NCI-H128 (cell line): ENCODE measurements around the gene LAMC1.
"Not testable (repeated sequence)": the region's sequence is repeated elsewhere in the genome, so short reads cannot be mapped to it uniquely, and the experiment has no call there.

Experiments used
- DNase-seq: peaks from one replicate; lab custom pipeline; 2025; ENCODE audit not compliant: unreplicated experiment; lab: John Stamatoyannopoulos, UW

The LAMC1 gene

GRCh38 chr1:183143576-183144315 lies 120.5 kb downstream of the LAMC1 start:
- no peak for DNase-seq

DNA sequence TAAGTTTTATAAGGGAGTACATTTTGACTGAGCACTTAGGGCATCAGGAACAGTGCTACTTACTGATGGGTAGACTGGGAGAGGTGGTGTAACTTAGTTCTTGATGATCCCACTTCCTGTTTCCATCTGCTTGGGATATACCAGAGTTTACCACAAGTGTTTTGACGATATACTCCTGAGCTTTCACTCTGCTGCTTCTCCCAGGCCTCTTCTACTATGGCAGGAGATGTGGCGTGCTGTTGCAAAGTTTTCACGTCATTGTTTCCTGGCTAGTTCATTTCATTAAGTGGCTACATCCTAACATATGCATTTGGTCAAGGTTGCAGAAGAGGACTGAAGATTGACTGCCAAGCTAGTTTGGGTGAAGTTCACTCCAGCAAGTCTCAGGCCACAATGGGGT lies 121.5 kb downstream of the LAMC1 start:
- DNase-seq: no peak

- no peak for DNase-seq
Observed at GRCh38 chr1:183147735-183148134, 124.5 kb downstream of the LAMC1 start.

DNA sequence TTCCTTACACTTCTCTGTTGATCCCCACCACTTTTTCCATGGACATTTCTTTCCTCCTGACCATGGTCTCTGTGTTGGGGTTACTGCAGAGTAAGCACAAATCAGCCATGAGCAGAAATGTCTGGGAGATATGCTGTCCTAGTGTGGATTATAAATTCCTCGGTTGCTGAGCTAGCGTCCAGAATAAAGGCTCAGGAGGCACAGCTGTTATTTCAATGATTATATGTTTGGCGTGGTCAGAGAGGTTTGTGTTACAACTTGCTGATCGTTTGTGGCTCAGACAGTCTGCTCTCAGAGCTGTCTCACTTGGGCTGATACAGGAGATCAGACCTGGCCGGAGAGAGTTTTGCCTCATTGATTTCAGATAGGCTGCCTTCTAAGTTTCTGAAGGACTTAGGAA lies 125.4 kb downstream of the LAMC1 start:
- DNase-seq: no peak

GRCh38 chr1:183149273-183149672 lies 126.1 kb downstream of the LAMC1 start:
- no peak for DNase-seq

GRCh38 chr1:183150032-183150431 lies 126.8 kb downstream of the LAMC1 start:
- DNase-seq: not testable (repeated sequence)

DNA sequence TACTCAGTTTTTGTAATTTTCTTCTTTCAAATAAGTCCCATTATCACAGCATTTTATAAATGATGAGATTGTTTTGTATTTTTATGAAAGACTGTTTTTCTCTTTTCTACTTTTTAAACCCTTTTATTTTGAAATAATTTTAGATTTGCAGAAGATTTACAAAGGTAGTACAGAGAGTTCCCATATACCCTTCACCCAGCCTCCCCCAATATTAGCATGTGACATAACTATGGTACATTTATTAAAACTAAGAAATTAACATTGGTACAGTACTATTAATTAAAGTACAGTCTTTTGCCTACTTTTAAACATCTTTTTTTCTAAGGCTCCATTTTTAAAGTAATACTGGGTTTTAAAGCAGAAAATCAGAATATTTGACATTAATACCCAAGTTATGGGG lies 127.2 kb downstream of the LAMC1 start:
- no peak for DNase-seq

- no peak for DNase-seq
Observed at GRCh38 chr1:183152180-183152579, 129.0 kb downstream of the LAMC1 start.

DNA sequence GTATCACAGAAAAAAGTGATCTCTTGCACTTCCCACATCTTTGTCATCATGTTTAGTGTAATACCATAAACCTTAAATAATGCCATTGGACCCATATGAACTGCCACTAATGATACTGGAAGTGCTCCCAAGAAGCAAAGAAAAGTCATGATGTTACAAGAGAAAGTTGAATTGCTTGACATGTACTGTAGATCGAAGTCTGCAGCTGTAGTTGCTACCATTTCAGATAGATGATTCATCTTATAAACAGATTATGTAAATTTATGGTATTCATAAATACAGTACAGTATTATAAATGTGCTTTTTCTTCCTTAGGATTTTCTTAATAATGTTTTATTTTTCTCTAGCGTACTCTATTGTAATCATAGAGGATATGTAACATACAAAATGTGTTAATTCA lies 132.7 kb downstream of the LAMC1 start:
- DNase-seq: no peak

DNA sequence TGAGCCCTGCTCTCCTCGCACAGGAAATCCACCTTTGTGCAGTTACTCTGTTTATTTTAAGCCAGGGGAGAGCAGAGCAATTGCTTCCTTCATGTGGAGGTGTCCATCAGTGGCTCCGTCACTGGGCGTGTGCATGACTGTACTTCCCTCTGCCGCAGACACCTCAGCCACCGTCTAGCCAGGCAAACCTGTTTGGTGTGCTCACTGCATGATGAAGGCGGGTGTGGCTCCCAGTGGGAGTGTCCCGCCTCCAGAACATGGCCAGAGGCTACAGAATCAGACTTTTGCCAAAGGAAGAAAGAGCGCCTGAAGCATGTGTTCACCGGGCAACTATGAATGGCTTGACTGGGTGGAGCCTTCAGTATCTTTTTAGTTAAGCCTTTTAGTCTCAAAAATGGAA lies 136.7 kb downstream of the LAMC1 start:
- DNase-seq: no peak

GRCh38 chr1:183161391-183161790 lies 138.2 kb downstream of the LAMC1 start:
- no peak for DNase-seq

DNA sequence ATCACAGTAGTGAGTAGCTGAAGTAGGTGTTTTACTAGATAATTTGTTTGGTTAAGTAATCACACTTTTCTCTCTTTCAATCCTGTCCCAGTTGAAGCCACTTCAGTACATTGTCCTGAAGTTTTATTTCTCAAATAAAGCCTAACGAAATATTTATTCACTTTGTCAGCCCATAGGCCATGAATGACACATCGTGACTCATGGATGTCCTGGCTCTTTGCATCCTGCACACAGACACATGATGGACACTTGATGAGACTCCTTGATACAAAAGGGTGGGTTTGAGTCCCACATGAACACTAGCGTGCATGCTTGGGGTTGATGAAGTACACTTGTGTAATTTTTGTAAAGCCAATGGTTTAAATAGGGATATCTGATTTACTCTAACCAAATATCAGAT lies 140.1 kb downstream of the LAMC1 start:
- no peak for DNase-seq

- DNase-seq: no peak
Observed at GRCh38 chr1:183164340-183164739, 141.1 kb downstream of the LAMC1 start.

GRCh38 chr1:183164963-183165362 lies 141.7 kb downstream of the LAMC1 start:
- no peak for DNase-seq

DNA sequence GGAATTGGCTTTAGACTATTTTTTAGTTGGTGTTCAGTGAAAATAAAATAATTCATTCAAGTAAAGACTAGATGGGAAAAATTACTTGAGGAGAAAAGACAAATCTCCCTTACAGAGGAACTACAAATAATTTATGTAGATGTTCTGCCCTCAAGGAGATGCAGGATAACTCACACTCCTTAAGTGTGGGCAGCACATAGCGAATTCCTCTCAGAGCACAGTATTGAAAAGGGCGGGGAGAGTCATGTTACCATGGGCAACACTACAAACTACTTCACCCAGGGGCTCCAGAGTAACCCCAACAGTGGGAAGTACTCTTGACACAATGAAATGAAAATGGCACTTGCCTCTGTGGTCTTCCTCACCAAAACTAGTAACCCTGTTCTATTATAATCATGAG lies 142.2 kb downstream of the LAMC1 start:
- DNase-seq: no peak

DNA sequence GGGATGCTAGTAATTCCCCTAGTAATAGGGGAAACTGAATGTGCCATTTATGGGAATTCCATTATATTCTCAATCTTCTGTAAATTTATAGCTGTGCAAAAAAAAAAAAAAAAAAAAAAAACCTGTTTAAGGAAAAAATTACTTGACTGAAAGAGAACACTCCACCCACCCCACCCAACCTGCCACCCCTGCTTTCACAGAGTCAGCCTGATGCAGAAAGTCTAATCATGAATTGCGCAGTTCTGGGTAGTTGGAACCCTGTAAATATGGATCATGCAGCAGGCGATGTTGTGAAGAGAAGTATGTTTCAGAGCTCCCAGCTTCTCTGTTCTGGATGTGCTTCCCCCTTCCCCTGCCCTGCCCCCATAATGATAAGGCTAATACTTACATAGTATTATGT lies 143.2 kb downstream of the LAMC1 start:
- DNase-seq: no peak

GRCh38 chr1:183167676-183168075 lies 144.5 kb downstream of the LAMC1 start:
- DNase-seq: no peak

- no peak for DNase-seq
Observed at GRCh38 chr1:183168308-183168707, 145.1 kb downstream of the LAMC1 start.

GRCh38 chr1:183173828-183174227 lies 150.6 kb downstream of the LAMC1 start:
- no peak for DNase-seq

DNA sequence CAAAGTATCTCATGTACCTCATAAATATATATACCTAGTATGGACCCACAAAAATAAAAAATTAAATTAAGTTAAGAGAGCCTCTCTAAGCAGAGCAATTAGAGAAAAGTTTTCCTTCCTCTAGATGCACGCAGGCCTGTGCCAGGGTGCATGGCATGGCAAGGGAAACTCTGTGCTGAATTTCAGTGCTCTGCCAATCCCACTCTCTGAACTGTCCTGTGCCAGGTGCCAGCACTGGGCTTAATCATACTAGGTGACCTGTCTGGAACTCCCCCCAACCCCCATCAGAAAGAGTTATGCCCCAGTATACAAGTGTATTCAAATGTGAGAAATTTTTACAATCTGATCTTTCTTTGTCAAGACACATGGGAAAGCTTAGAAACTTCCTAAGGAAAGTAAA lies 152.4 kb downstream of the LAMC1 start:
- no peak for DNase-seq

GRCh38 chr1:183178545-183178944 lies 155.3 kb downstream of the LAMC1 start:
- no peak for DNase-seq

- DNase-seq: no peak
Observed at GRCh38 chr1:183179033-183179432, 155.8 kb downstream of the LAMC1 start.

DNA sequence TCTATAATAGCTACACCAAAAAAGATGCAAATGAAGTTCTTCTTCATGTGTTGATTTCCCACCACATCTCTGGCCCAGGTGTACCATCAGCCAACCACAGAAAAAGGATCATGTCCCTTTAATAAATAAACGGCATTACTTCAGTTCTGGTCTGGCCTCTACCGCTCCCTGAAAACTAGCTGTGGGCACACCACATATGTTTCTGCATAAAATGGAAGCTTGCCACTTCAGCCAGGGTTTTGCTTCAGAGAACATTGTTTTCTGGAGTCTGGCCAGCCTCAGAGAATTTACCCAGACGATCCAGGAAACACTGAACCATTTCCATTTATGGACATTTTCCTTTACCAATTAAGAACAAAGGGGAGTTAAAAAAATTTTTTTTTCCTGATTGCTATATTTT lies 157.0 kb downstream of the LAMC1 start:
- DNase-seq: no peak
